PFSK-1 (cell line): ENCODE data around the gene KANSL1L.

Experiments used
- FOXP2 ChIP-seq: optimal IDR thresholded peaks from 2 replicates; pipeline ENCODE3; 2011; ENCODE audit warnings: borderline replicate concordance, control low read depth, inconsistent platforms; ENCODE audit not compliant: insufficient read depth; ENCODE audit errors: extremely low read length, extremely low read depth
- POLR2AphosphoS5 ChIP-seq: IDR thresholded peaks from 2 replicates; pipeline ENCODE4 v1.6.1; 2012; ENCODE audit warnings: low read depth, mild to moderate bottlenecking, control low read depth, low read length, moderate library complexity
- SIN3A ChIP-seq: IDR thresholded peaks from 2 replicates; pipeline ENCODE4 v1.6.1; 2012; ENCODE audit warnings: mild to moderate bottlenecking, low read length, moderate library complexity, borderline replicate concordance; ENCODE audit not compliant: insufficient read depth
- TAF1 ChIP-seq: IDR thresholded peaks from 2 replicates; pipeline ENCODE4 v1.6.1; 2012; ENCODE audit warnings: low read length, control low read depth, borderline replicate concordance; ENCODE audit not compliant: insufficient read depth
- TF ChIP-seq, protein P1 (sequence below), 2 experiments: IDR thresholded peaks; 2 replicates each; pipeline versions ENCODE4 v1.6.1 to v1.8.0; 2011 to 2012; ENCODE audit warnings: low read depth in 2 of 2, low read length in 2 of 2, control low read depth in 1 of 2, inconsistent platforms in 1 of 2, mild to moderate bottlenecking in 1 of 2, moderate library complexity in 1 of 2; ENCODE audit not compliant: insufficient read depth in 1 of 2

DNA sequence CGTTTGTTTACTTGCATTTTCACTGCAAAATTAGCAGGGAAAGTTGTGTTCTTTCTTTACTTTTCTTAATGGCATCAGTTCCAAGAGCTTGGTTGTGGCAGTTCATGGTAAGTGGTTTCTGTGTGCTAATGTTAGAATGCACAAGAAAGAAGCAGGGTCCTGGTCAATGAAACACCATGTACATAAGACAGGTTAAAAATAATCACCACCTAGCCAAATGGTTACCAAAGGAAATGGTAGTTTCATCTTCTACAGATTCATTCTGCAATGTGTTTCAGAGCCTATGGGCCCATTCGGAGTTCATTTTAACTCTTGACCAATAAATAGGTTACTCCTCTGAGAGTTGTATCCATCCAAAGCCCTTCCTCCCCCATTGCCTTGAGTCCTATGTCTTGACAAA lies 186.9 kb downstream of the KANSL1L start:
- TF ChIP-seq, protein P1, sequence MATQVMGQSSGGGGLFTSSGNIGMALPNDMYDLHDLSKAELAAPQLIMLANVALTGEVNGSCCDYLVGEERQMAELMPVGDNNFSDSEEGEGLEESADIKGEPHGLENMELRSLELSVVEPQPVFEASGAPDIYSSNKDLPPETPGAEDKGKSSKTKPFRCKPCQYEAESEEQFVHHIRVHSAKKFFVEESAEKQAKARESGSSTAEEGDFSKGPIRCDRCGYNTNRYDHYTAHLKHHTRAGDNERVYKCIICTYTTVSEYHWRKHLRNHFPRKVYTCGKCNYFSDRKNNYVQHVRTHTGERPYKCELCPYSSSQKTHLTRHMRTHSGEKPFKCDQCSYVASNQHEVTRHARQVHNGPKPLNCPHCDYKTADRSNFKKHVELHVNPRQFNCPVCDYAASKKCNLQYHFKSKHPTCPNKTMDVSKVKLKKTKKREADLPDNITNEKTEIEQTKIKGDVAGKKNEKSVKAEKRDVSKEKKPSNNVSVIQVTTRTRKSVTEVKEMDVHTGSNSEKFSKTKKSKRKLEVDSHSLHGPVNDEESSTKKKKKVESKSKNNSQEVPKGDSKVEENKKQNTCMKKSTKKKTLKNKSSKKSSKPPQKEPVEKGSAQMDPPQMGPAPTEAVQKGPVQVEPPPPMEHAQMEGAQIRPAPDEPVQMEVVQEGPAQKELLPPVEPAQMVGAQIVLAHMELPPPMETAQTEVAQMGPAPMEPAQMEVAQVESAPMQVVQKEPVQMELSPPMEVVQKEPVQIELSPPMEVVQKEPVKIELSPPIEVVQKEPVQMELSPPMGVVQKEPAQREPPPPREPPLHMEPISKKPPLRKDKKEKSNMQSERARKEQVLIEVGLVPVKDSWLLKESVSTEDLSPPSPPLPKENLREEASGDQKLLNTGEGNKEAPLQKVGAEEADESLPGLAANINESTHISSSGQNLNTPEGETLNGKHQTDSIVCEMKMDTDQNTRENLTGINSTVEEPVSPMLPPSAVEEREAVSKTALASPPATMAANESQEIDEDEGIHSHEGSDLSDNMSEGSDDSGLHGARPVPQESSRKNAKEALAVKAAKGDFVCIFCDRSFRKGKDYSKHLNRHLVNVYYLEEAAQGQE (IDR thresholded peaks at IDR 0.05; ENCODE audit: insufficient read depth in 1 of 2, low read depth in 2 of 2, low read length in 2 of 2): no peak
- TF ChIP-seq POLR2AphosphoS5 (no peak), TAF1 (no peak), SIN3A (no peak), FOXP2 (no peak)
